Gastrocnemius medialis (tissue), 4 donors: Measurements from ENCODE around the gene FTCD.

Experiments
- CTCF ChIP-seq, 5 experiments: fragments of 450-650 bp in 3 of 5; fragments of 200-600 bp in 2 of 5; sonication (generic) in 2 of 5; IDR thresholded peaks in 4 of 5; conservative IDR thresholded peaks in 1 of 5; 1 replicate in 4 of 5; 2 replicates in 1 of 5; pipeline ENCODE4 v1.5.1; 2016 to 2019; ENCODE audit warnings: antibody characterized with exemption in 5 of 5, mild to moderate bottlenecking in 3 of 5, moderate library complexity in 3 of 5
- POLR2A ChIP-seq, 2 donors: fragments of 450-650 bp; IDR thresholded peaks; one replicate each; pipeline ENCODE4 v1.6.1; 2017; ENCODE audit warnings: antibody characterized with exemption in 2 of 2, mild to moderate bottlenecking in 2 of 2, moderate library complexity in 2 of 2

DNA sequence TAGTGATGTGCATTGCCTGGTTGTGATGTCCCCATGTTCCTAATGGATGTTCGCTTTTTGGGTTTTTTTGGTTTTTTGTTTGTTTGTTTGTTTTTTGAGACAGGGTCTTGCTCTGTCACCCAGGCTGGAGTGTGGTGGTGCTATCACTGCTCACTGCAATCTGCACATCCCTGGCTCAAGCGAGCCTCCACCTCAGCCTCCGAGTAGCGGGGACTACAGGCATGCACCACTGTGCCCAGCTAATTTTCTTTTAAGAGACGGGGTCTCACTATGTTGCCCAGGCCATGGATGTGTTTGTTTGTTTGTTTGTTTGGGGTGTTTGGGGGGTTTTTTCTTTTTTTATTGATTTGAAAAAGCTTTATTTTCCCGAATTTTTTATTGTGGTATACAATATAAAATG, 55.4 kb downstream of the FTCD start:
- TF ChIP-seq CTCF (IDR thresholded peaks at IDR 0.05 in 4 of 5, conservative IDR thresholded peaks at IDR 0.05 in 1 of 5), result no peak
- TF ChIP-seq POLR2A (IDR thresholded peaks at IDR 0.05), result no peak
